HK-2 (cell line): ENCODE measurements around the gene DDX10.

Experiments
- DNase-seq: peaks from one replicate; pipeline ENCODE4 v3.0.0-alpha.2; 2018; ENCODE audit not compliant: unreplicated experiment

DDX10 gene

DNA sequence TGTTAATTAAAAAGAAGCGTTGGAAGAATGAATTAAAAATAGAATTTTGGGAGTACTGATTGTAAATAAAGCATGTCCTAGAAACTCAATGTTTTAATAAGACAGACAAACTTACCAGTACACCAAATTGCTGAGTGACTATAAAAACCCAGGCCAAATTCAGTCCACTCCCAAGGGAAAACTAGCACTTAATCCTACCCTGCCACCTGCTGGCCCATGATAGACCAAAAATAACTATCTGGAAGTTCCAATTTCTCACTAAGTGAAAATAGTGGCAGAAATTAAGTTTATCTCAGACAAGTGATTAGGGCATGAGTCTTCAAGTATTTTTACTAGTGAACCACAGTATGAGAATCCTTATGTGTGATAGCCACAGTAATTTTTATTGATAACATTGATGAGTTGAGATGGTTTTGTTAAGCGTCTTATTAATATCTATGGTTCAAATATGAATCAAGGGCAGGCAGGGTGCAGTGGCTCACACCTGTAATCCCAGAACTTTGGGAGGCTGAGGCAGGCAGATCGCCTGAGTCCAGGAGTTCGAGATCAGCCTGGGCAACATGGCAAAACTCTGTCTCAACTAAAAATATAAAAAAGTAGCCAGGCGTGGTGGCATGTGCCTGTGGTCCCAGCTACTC is 9.8 kb upstream of the DDX10 start:
- DNase-seq = no peak

DNA sequence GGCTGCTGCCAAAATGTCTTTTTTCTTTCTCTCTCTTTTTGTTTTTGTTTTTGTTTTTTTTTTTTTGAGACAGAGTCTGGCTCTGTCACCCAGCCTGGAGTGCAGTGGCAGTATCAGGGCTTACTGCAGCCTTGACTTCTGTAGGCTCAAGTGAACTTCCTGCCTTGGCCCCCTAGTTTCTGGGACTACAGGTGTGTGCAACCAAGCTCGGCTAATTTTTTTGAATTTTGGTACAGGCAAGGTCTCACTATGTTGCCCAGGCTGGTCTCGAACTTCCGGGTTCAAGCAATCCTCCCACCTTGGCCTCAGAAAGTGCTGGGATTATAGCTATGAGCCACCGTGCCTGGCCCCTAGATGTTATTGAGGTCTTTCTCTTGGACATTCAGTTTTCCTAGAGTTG is 2.2 kb upstream of the DDX10 start:
- DNase-seq = no peak

DNA sequence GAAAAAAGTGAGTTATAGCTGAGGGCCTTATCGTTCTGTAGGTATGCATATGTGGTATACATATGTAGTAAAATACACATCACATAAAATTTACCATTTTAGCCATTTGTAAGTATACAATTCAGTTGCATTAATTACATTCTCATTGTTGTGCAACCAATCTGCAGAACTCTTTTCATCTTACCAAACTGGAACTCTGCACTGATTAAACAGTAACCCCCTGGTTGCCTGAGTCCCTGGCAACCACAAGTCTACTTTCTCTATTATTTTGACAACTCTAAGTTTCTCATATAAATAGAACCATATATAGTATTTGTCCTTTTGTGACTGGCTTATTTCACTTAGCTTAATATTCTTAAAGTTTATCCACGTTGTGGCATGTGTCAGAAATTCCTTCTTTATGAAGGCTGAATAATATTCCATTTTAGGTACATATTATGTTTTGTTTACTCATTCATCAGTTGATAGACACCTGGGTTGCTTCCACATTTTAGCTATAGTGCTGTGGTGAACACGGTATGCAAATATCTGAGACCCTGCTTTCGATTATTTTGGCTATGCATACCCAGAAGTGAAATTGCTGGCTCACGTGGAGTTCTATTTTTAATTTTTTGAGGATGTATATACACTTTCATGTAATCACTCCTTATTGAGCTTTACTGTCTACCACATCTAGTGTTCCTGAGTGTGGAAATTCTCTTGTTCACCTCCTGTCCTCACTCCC is 1.6 kb upstream of the DDX10 start:
- DNase-seq = no peak

DNA sequence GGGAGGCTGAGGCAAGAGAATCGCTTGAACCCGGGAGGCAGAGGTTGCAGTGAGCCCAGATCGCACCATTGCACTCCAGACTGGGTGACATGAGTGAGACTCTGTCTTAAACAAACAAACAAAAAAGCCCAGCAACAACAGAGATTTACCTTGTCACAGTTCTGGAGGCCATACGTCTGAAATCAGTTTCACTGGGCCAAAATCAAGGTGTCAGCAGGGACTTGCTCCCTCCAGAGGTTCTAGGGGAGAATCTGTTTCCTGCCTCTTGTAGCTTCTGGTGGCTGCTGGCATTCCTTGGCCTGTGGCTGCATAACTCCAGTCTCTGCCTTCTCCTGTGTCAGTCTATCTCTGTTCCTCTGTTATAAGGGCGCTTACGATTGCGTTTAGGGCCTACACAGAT is 1.5 kb downstream of the DDX10 start:
- no peak for DNase-seq

- no peak for DNase-seq
Measured at GRCh38 chr11:108669286-108669685, 4.4 kb downstream of the DDX10 start.

GRCh38 chr11:108669711-108670110 is 4.8 kb downstream of the DDX10 start:
- DNase-seq = no peak

GRCh38 chr11:108670451-108670850 is 5.6 kb downstream of the DDX10 start:
- no peak for DNase-seq

DNA sequence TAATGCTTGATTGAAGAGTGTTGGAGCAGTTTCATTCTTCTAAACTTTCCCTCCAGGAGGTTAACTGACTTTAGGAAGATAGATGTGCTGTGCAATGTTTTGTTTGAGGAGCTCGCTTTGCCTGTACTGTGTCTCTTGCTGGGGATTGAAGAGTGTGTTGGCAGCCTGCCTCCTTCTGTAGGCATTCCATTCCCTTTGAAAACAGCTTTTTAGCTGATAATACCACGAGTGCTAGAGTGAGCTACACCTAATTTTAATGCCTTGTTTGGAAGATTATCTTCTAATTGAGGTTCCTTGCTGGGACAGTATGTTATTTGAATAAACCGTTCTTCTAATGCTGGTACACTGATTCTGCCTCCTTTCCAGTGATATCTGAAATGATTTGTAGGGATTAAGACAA is 7.2 kb downstream of the DDX10 start:
- no peak for DNase-seq

GRCh38 chr11:108672786-108673185 is 7.9 kb downstream of the DDX10 start:
- DNase-seq = no peak

GRCh38 chr11:108679045-108679444 is 14.2 kb downstream of the DDX10 start:
- no peak for DNase-seq

GRCh38 chr11:108680271-108680670 is 15.4 kb downstream of the DDX10 start:
- no peak for DNase-seq

DNA sequence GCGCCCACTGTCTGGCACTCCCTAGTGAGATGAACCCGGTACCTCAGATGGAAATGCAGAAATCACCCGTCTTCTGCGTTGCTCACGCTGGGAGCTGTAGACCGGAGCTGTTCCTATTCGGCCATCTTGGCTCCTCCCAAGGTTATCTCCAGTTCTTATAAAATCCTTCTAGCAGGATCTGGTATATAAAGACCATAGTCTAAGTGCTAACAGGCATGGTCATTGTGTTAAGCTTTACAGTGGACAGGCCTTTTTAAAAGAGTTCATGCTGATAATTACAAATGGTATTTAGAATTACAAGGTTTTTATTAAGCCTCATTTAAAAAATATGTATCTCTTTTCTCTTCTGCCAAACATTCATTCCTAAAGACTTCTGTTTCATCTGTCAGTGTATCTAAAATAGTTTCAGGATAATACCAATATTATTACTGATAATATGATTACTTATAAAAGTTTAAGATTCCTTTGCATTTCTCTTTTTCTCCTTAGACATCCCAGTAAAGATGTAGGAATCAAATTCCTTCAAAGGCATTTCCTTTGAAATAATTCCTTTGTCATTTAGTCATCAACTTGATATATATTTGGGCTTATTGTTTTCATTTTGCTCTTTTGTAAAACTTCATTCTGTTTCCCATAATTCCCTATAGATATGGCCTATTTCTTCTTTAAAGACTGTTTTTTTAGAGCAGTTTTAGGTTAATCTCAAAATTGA is 20.7 kb downstream of the DDX10 start:
- DNase-seq = no peak

- DNase-seq = no peak
Measured at GRCh38 chr11:108693852-108694251, 29.0 kb downstream of the DDX10 start.

GRCh38 chr11:108694846-108695245 is 30.0 kb downstream of the DDX10 start:
- no peak for DNase-seq

- DNase-seq = peak; percentile 26
Measured at GRCh38 chr11:108697872-108698473, 33.1 kb downstream of the DDX10 start.

DNA sequence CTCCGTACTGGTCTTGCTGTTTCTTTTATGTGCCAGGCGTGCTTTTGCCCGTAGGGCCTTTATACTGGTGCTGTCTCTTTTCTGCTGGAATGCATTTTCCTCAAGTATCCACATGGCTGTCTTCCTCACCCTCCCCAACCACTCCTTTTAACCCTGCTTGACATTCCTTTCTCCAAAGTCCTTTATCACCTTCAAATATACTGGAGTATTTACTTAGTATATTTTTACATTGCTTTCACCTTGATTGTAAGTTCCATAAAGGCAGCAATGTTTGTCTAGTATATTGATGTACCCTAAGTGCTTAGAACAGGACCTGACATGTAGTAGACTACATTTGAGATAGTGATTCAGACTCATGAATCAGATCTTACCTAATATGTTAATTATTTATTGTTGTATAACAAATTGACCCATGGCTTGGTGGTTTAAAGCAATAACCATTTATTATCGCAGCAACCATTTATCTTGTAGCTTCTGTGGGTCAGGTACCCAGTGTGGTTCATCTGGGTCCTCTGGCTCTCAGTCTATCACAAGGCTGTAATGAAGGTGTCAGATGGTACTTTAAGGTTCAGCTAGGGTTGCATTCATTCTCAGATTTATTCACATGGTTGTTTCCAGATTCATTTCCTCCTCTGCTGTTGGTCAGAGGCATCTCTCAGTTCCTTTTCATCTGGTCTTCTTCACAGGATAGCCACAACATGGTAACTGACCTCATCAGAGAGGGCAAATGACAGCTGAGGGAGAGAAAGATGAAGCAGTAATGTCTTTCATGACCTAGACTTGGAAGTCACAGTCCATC is 34.2 kb downstream of the DDX10 start:
- no peak for DNase-seq

- no peak for DNase-seq
Measured at GRCh38 chr11:108703916-108704315, 39.0 kb downstream of the DDX10 start.

DNA sequence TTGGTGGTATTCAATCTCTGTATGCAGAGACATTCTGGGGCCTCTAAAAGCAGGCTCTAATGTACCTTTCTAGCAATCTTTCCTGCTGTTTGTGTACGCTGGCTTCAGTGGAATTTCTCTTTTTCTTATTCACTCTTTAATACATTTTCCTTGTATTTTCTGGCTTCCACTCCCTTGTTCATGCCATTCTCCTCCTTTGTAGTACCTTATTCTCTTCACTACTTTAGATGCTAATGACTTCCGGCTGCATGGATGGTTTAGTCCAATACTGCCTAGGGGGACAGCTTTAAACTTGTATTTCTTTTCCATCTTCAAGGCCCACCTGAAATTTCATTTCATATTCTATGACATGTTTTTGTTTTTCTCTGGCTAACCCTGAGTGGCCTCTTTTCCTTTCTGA is 40.2 kb downstream of the DDX10 start:
- no peak for DNase-seq

GRCh38 chr11:108708173-108708572 is 43.3 kb downstream of the DDX10 start:
- no peak for DNase-seq

- no peak for DNase-seq
Measured at GRCh38 chr11:108709741-108710140, 44.9 kb downstream of the DDX10 start.

DNA sequence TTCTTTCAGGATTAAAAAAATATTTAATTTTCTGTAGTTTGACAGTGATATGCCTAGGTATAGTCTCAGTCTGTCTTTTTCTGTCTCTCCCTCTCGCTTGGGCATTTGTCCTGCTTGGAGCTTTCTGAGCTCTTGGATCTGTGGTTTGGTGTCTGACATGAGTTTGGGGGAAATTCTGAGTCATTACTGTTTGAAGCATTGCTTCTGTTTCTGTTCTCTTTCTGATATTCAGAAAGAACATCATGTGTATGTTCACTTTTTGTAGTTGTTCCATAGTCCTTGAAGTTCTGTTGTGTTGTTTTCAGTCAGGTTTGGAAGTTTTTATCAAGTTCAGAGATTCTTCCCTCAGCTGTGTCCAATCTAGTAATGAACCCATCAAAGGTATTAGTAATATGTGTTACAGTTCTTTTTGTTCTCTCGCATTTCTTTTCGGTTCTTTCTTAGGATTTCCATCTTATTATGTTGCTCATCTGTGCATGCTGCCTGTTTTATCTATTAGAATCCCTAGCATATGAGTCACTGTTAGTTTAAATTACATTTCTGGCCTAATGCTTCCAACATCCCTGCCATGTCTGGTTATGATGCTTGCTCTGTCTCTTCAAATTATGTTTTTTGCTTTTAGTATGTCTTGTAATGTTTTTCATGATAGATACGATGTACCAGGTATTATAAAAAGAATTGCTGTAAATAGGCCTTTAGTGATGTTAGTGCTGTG is 48.4 kb downstream of the DDX10 start:
- no peak for DNase-seq
